HL-60 (cell line): ENCODE measurements around the gene CSNK1D.

Experiments used
- DNase-seq, 2 experiments: peaks; one replicate each; pipeline ENCODE4 v3.0.0-alpha.2; 2010 to 2020; ENCODE audit warnings: low read depth in 1 of 2, low spot score in 1 of 2
- H3K27ac ChIP-seq: fragments of 250-450 bp; sonication (Bioruptor Pico); replicated peaks from 2 replicates; pipeline ENCODE4 v1.5.1; 2020; ENCODE audit warnings: mild to moderate bottlenecking, moderate library complexity
- H3K27me3 ChIP-seq: fragments of 250-450 bp; sonication (Bioruptor Pico); 2 replicates; pipeline ENCODE4 v1.5.1; 2021; ENCODE audit warnings: mild to moderate bottlenecking, moderate library complexity; ENCODE audit not compliant: insufficient read depth, poor library complexity, severe bottlenecking
- H3K4me3 ChIP-seq: replicated peaks from 2 replicates; pipeline ENCODE4 v1.5.1; 2011; ENCODE audit warnings: mild to moderate bottlenecking, control low read depth, low read length; ENCODE audit not compliant: insufficient read depth
- GABPA ChIP-seq: IDR thresholded peaks from 2 replicates; pipeline ENCODE4 v1.6.1; 2012; ENCODE audit warnings: low read depth
- POLR2AphosphoS5 ChIP-seq: IDR thresholded peaks from 2 replicates; pipeline ENCODE4 v1.6.1; 2012; ENCODE audit warnings: low read depth
- REST ChIP-seq: IDR thresholded peaks from 2 replicates; pipeline ENCODE4 v1.6.1; 2012; ENCODE audit warnings: low read depth; ENCODE audit not compliant: insufficient replicate concordance
- SPI1 ChIP-seq: IDR thresholded peaks from 2 replicates; pipeline ENCODE4 v1.6.1; 2012; ENCODE audit warnings: low read depth, mild to moderate bottlenecking, borderline replicate concordance
- TF ChIP-seq, protein P1 (sequence below): IDR thresholded peaks from one replicate; pipeline ENCODE4 v1.5.1; 2011; ENCODE audit warnings: low read length, control low read depth, inconsistent platforms; ENCODE audit not compliant: insufficient read depth

Gene CSNK1D

DNA sequence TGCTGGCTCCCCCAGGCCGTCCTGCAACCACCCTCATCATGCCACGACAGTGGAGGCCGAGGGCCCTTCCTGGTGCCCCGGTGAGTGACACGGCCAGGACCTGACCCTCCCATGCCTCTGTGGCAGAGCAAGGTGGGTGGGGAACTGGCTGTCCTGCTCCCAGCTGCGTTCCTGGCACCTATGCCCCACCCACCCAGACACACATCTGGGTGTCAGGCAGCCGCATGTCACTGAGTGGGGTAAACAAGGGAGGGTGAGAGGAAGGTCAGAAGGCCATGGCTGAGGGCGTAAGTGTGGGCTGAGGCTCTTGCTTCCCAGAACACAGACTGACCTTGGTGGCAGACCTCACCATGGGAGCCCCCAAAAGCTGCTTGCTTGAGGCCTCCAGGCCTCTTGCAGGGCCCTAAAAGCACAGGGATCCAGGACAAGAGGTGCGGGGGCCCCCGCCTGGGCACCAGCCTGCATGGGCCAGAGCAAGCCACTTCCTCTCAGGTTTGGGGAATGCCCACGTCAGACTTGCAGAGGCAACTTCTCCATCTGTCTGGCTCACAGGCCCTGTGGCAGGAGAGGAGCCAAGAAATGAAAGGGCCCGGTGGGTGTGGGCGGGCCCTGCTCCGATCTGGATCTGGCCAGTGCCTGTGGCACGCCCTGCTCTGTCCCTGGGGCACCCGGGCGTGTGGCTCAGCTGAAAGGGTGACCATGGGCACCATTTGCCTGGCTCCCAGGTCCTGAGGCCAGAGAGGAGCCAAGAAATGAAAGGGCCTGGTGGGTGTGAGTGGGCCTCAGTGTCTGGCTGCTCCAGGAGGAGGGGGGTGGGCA is 57.0 kb downstream of the CSNK1D start:
- peak overlapping the region; percentile 97 for H3K27ac ChIP-seq
- TF ChIP-seq SPI1 (peak; percentile 98), REST (no peak), POLR2AphosphoS5 (peak; percentile 73), GABPA (no peak)
- TF ChIP-seq, protein P1, sequence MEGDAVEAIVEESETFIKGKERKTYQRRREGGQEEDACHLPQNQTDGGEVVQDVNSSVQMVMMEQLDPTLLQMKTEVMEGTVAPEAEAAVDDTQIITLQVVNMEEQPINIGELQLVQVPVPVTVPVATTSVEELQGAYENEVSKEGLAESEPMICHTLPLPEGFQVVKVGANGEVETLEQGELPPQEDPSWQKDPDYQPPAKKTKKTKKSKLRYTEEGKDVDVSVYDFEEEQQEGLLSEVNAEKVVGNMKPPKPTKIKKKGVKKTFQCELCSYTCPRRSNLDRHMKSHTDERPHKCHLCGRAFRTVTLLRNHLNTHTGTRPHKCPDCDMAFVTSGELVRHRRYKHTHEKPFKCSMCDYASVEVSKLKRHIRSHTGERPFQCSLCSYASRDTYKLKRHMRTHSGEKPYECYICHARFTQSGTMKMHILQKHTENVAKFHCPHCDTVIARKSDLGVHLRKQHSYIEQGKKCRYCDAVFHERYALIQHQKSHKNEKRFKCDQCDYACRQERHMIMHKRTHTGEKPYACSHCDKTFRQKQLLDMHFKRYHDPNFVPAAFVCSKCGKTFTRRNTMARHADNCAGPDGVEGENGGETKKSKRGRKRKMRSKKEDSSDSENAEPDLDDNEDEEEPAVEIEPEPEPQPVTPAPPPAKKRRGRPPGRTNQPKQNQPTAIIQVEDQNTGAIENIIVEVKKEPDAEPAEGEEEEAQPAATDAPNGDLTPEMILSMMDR: no peak
- H3K4me3 ChIP-seq: no peak overlapping the region
- peak; percentile 98 for DNase-seq
- H3K27me3 ChIP-seq: no peaks in the 10 kb centered on the region

- H3K4me3 ChIP-seq: no peak overlapping the region
- no peak for TF ChIP-seq POLR2AphosphoS5
- TF ChIP-seq SPI1: no peak
- no peak for TF ChIP-seq REST
- TF ChIP-seq GABPA: no peak
- TF ChIP-seq, protein P1: no peak
- H3K27me3 ChIP-seq: no peaks in the 10 kb centered on the region
- peak overlapping the region; percentile 97 for H3K27ac ChIP-seq
- no peak for DNase-seq
These were observed 57.6 kb downstream of the CSNK1D start for GRCh38 chr17:82215972-82216300.

DNA sequence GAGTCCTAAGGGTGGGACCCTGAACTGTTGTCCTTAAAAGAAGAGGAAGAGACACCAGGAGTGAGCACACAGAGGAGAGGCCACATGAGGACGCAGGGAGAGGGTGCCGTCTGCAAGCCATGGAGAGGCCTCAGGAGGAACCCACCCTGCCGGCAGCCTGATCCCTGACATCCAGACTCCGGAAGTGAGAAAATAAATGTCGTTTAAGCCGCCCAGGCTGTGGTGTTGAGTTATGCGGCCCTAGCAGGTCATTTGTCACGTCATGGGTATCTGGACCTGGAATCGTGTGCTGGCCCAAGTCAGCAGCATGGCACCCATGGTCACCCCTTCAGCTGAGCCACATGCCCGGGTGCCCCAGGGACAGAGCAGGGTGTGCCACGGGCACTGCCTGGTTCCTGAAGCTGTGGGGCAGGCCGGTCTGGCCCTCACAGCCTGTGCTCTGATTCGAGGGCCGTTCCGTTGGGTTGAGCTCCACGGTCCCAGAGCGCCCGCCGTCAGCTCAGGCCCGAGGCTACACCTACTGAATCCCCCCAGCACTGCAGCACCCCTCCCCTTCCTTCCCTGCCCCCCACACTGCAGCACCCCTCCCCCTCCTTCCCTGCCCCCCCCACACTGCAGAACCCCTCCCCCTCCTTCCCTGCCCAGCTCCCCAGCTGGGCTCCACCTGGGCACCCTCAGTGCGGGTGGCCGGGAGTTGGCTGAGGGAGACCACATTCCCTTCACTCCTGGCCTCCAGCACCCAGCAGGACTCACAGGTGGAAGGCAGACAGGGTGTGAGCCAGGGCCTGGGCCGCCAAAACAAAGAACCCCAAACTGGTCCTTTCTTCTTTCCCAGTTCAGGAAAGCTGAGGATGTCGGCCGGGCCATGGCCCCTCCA is 58.2 kb downstream of the CSNK1D start:
- TF ChIP-seq SPI1 (peak; percentile 55; the same call in 1 of the 2 replicates), POLR2AphosphoS5 (0 out of 2 replicates have a peak, but pooled peaks have one; percentile 43), REST (no peak)
- peak; percentile 69 to 71 for DNase-seq
- Histone ChIP-seq H3K27me3 (no peaks in the 10 kb centered on the region), H3K4me3 (no peak overlapping the region), H3K27ac (peak overlapping the region; percentile 97)
